Measurements from ENCODE around the gene PCBD2.
"Not testable (repeated sequence)": the region's sequence is repeated elsewhere in the genome, so short reads cannot be mapped to it uniquely, and the experiment has no call there.

Gene PCBD2

DNA sequence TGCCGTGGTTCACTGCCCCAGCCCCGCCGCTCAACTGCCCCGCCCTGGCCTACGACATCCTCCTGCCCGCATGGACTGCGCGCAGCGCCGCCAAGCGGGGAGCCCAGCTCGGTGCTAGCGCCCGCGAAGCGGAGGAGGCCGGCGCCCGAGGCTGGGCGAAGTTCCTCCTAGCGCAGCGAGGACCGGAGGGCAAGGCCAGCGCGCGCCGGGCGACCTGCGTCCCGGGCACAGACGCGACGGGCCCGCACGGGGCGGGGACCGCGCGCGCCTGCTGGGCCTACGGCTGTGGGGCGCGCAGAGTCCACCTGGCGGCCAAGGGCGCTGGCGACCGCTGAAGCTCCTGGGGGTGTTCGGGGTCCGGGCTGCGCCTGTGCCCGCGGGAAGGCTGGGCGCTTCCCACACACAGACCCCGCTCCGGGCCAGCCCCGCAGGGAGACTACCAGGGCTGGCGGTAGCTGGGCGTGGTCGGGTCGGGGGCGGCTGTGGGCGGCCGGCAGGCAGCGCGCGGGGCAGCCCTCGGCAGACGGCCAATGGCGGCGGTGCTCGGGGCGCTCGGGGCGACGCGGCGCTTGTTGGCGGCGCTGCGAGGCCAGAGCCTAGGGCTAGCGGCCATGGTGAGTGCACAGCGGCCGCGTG lies at the start of gene PCBD2:
Gene PCBD2, plus strand, starts transcription at position 522 of the 636 bp plus-strand sequence. Its CDS starts 9 bp downstream, at position 531.
- TF ChIP-seq, protein P1, sequence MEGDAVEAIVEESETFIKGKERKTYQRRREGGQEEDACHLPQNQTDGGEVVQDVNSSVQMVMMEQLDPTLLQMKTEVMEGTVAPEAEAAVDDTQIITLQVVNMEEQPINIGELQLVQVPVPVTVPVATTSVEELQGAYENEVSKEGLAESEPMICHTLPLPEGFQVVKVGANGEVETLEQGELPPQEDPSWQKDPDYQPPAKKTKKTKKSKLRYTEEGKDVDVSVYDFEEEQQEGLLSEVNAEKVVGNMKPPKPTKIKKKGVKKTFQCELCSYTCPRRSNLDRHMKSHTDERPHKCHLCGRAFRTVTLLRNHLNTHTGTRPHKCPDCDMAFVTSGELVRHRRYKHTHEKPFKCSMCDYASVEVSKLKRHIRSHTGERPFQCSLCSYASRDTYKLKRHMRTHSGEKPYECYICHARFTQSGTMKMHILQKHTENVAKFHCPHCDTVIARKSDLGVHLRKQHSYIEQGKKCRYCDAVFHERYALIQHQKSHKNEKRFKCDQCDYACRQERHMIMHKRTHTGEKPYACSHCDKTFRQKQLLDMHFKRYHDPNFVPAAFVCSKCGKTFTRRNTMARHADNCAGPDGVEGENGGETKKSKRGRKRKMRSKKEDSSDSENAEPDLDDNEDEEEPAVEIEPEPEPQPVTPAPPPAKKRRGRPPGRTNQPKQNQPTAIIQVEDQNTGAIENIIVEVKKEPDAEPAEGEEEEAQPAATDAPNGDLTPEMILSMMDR (IDR thresholded peaks at IDR 0.05; ENCODE audit: low read depth, low read length, missing control alignments): peak; percentile 96
- DNase-seq (ENCODE audit: low read depth): peak; percentile 71
- peak within 1 kb of the TSS; percentile 77 for H3K4me3 ChIP-seq (ENCODE audit: low read depth, low read length)

DNA sequence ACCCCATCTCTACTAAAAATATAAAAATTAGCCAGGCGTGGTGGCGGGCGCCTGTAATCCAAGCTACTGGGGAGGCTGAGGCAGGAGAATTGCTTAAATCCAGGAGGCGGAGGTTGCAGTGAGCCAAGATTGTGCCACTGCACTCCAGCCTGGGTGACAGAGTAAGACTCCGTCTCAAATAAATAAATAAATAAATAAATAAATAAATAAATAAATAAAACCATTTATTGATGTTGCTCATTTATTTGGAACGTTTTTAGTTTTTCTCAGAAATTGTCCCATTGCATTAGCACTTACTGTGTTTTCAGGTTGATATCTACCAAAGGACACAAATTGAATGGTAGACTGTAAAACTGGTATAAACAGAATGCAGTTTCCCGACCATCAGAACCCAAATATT lies 48.5 kb upstream of the PCBD2 start:
- not testable (repeated sequence) for H3K4me3 ChIP-seq (ENCODE audit: low read depth, low read length); DNase-seq (ENCODE audit: low read depth)

DNA sequence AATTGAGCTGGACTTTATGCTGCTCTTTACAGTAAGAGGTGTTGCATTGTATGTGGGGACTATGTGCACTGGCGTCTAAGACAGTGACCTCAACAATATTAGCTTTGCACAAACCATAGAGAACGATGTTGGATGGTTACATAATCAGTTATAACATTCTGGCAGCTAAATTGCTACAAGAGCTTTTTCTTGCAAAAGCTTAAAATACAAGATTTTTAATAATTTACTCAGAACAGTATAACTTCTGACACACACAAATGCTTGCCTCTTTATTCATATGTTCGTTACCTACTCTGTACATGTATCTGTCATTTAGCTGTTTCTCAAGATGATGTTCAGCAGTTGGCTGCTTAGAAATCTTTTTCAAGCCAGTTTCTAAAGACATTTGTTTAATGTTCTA lies 47.5 kb upstream of the PCBD2 start:
- TF ChIP-seq, protein P1 (IDR thresholded peaks at IDR 0.05; ENCODE audit: low read depth, low read length, missing control alignments): no peak
- H3K4me3 ChIP-seq (ENCODE audit: low read depth, low read length): no peak overlapping the region
- DNase-seq (ENCODE audit: low read depth): no peak

DNA sequence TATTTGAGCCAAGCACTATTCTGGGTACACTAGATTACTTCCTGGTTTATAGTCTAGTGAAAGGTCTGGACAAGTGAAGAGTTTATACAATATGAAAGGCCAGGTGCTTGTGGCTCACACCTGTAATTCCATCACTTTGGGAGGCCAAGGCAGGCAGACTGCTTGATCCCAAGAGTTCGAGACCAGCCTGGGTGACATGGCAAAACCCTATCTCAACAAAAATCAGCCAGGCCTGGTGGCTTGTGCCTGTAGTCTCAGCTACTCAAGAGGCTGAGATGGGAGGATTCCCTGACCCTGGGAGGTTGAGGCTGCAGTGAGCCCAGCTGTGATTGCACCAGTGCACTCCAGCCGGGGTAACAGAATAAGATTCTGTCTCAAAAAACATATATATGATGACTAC lies 40.2 kb upstream of the PCBD2 start:
- no peak overlapping the region for H3K4me3 ChIP-seq (ENCODE audit: low read depth, low read length)
- DNase-seq (ENCODE audit: low read depth): no peak
- TF ChIP-seq, protein P1 (IDR thresholded peaks at IDR 0.05; ENCODE audit: low read depth, low read length, missing control alignments): no peak

DNA sequence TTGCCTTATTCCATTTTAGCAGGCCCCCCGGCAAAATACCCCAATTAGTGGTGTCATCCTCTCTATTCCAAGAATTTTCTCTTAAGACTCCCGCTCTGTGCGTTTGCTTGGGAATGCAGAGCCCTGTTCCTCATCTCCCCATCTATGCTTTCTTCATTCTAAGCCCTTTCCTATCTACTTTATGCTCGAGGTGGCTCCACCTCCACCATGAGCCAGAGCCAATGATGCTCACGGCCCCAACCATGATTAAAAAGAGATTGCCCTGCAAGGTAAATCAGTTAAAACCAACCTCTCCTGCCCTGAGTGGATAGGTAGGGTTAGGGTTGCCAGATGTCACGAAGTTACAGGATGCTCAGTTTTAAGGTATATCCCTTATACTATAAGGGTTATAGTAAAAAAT lies 31.4 kb upstream of the PCBD2 start:
- DNase-seq (ENCODE audit: low read depth): no peak
- peak overlapping the region; percentile 87; the same call in 1 of the 2 replicates for H3K4me3 ChIP-seq (ENCODE audit: low read depth, low read length)
- TF ChIP-seq, protein P1 (IDR thresholded peaks at IDR 0.05; ENCODE audit: low read depth, low read length, missing control alignments): no peak

DNA sequence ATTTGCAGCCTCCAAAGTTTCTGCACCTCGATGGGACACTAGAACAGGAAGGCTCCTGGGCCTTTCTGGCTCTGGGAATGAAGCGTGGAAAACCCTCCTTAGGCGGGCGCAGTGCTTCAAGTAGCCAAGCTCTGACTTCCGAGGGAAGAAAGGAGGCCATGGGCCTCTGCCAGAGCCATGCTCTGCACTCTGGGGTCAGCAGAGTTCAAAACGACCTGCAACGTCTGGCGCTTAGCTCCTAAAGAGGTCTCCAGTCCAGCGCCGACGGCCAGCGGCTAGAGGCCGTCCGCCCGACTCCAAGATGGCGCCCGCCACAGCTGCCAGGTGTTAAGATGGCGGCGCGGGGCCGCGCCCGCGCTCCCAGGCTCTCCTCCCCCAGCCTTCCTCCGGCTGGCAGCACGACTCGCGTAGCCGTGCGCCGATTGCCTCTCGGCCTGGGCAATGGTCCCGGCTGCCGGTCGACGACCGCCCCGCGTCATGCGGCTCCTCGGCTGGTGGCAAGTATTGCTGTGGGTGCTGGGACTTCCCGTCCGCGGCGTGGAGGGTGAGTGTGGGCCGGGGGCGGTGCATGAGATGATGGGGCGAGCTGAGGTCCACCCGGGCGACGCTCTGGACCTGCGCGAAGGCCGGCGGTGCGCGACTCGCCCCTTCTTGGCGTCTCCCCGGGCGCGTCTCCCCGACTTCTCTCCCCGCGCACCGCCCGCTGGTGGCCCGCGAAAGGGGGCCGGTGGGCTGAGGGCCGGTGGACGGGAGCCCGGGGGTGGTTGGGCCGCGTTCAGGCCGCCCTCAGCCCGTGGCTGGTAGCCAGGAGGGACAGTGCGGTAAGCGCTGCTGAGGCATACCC lies 30.7 kb upstream of the PCBD2 start, which contains the start of gene TXNDC15:
Gene TXNDC15, plus strand, starts transcription at position 385 of the 844 bp plus-strand sequence. Its CDS starts 57 bp downstream, at position 442.
- H3K4me3 ChIP-seq (ENCODE audit: low read depth, low read length): peak within 1 kb of the TSS; percentile 87
- TF ChIP-seq, protein P1 (IDR thresholded peaks at IDR 0.05; ENCODE audit: low read depth, low read length, missing control alignments): no peak
- peak; percentile 53 for DNase-seq (ENCODE audit: low read depth)

DNA sequence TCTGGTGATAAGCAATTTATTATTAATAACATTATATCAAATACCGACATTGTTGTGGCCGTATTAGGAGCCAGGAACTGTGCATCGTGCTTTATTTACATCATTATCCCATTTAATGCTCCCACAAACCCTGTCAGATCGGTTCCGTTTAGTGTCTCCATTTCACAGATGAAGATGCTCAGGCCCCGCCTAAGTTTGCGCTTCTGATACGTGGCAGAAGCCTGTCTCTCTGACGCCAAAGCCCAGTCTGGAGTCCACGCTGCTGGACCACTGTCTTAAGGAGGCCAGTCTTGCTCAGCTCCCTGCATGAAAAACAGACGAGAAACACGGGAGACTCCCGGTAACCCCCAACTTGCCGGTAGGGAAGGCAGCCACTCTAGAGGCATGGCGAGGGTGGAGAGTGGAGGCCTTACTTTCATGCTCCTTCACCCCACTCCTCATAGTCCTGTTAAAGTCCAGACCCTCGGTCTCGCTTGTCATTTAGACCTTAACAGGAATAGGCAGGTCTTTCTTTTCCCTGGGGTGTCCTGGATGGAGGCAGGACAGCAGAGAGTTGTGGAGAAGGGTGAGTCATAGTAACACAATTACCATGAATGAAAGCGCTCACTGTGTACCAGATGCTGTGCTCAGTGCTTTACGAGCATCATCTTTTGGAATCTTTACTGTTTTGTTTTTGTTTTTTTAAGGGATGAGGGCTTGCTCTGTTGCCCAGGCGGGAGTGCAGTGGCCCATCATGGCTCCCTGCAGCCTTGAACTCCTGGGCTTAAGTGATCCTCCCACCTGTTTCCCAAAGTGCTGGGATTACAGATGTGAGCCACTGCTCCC lies 29.9 kb upstream of the PCBD2 start:
- DNase-seq (ENCODE audit: low read depth): peak; percentile 43
- peak overlapping the region; percentile 87 for H3K4me3 ChIP-seq (ENCODE audit: low read depth, low read length)
- TF ChIP-seq, protein P1 (IDR thresholded peaks at IDR 0.05; ENCODE audit: low read depth, low read length, missing control alignments): no peak
